ENCODE data around the gene B4GALT6. TPM values are rescaled to one million over a fixed set of nuclear protein-coding genes. Genes with fewer than 3 reads are reported as not detected.
A peak's percentile ranks its signal among the peaks of the same experiment; 100 is the strongest.
"Not testable (repeated sequence)": the region's sequence is repeated elsewhere in the genome, so short reads cannot be mapped to it uniquely, and the experiment has no call there.

B4GALT6 gene
- total RNA-seq: 1 to 10 TPM in 1 of 2 donors, under 1 TPM in 1; 0.52 to 1.8 TPM

DNA sequence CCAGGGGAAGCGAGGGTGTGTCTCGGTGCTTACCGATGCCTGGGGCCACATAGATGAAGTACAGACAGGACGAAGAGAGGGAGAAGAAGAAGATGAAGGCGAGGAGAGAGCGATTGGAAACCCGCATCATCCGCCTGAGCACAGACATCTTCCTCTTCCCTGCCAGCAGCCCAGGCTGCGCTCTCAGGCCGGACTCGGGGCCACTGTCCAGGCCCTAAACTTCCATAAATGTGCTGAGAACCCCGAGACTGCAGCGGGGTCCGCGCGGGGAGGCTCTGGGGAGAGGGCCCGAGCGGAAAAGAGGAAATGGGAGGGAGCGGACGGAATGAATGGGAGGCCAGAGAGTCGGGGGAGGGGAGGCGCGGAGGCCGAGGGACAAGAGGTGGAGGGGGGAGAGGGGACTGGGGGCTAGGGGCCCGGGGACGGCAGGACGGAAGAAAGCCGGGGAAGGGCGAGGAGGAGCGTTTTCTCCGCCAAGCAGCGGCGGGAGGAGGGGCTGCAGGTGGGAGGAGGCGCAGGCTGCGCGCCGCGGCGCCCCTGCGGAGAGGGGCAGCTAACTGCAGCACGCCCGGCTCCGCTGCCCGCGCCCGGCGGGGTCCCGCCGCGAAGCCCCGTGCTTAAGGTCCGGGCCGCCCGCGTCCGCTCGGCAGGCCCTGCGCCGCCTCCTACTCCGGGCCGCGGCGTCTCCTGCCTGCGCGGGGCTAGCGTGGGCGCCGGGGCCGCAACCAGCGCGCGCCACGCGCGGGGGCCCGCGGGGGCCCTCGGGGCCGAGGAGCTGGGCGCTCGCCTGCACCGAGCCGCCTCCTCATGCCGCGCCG lies at the start of gene B4GALT6:
B4GALT6 (minus strand) TSS at position 303 of the 818 bp plus-strand sequence; CDS start at position 148, 155 bp downstream.
- H3K9me3 Mint-ChIP-seq: no peaks in the 10 kb centered on the region

DNA sequence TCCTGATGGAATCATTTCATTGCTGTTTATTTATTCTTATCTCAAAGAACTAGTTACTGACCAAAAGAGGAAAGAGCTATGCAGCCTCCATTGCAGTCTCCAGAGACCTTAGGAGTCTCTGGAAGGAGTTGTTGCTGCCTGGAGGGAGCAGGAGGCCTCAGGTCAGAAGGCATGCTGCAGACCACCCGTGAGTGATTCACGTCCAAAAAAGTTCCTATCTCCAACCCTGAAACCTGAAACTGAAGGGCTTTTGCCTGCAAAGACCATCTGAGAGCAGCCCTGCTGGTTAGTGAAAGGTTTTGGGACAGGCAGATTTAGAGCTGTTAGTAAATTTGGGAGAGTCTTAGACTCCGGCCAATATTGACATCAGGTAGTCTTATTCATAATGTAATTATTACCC lies 47.2 kb upstream of the B4GALT6 start:
- no peak overlapping the region for H3K4me3 Mint-ChIP-seq
- H3K27me3 Mint-ChIP-seq: peaks cover 11% of the 10 kb centered on the region
- H3K27ac Mint-ChIP-seq: no peak overlapping the region
- H3K4me1 Mint-ChIP-seq: no peaks in the 10 kb centered on the region
- ATAC-seq (replicated peaks): no peak
- H3K9me3 Mint-ChIP-seq: no peaks in the 10 kb centered on the region
- H3K36me3 Mint-ChIP-seq (ENCODE audit: low read depth): no peaks in the 10 kb centered on the region

More for the DNA sequence above, at the start of gene B4GALT6:
- ATAC-seq (replicated peaks): peak; percentile 42
- Mint-ChIP-seq H3K4me3 (peak within 1 kb of the TSS; percentile 83), H3K4me1 (peaks cover 5% of the 10 kb centered on the region), H3K27me3 (peaks cover 46% of the 10 kb centered on the region), H3K27ac (no peak within 1 kb of the TSS), H3K36me3 (ENCODE audit: low read depth) (peaks cover 6% of the 10 kb centered on the region)

DNA sequence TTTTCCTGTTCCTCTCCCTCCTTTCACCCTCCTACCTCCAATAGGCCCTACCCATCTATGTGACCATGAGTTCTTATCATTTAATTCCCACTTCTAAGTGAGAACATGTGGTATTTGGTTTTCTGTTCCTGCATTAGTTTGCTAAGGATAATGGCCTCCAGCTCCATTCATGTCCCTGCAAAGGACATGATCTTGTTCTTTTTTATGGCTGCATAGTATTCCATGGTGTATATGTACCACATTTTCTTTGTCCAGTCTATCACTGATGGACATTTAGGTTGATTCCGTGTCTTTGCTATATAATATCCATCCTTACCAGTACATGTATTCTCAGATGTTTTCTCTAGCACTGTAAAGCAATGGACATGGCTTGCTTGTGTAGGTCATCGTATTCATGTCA lies 44.8 kb upstream of the B4GALT6 start:
- H3K36me3 Mint-ChIP-seq (ENCODE audit: low read depth); H3K4me1 Mint-ChIP-seq; ATAC-seq (replicated peaks); H3K27ac Mint-ChIP-seq; H3K4me3 Mint-ChIP-seq; H3K9me3 Mint-ChIP-seq: not testable (repeated sequence)
- H3K27me3 Mint-ChIP-seq: peaks cover 16% of the 10 kb centered on the region

GRCh38 chr18:31723990-31724711 lies 39.8 kb upstream of the B4GALT6 start:
- H3K36me3 Mint-ChIP-seq (ENCODE audit: low read depth): no peaks in the 10 kb centered on the region
- H3K9me3 Mint-ChIP-seq: peaks cover 5% of the 10 kb centered on the region
- ATAC-seq (replicated peaks): no peak
- no peak overlapping the region for H3K27ac Mint-ChIP-seq
- H3K4me3 Mint-ChIP-seq: peak overlapping the region; percentile 66
- peaks cover 18% of the 10 kb centered on the region for H3K27me3 Mint-ChIP-seq
- no peaks in the 10 kb centered on the region for H3K4me1 Mint-ChIP-seq

DNA sequence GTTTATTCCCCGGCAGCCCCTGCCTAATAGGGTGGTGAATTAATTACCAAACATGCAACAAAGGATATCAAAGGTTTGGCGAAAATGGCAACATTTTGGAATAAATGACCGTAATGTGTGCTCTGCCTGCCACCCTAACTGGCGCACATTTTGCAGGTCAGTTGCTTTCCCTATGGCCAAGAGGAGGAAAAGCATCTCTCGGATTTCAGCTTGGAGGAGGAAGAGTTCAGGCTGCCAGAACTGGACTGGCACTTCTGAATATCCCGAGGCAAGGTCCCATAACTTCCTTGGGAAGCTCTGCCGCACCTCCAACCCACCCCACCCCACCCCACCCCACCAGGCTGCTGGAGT lies 39.2 kb upstream of the B4GALT6 start:
- Mint-ChIP-seq H3K4me3 (no peak overlapping the region), H3K27me3 (peaks cover 18% of the 10 kb centered on the region), H3K36me3 (ENCODE audit: low read depth) (no peaks in the 10 kb centered on the region), H3K4me1 (no peaks in the 10 kb centered on the region), H3K27ac (no peak overlapping the region), H3K9me3 (peaks cover 7% of the 10 kb centered on the region)
- ATAC-seq (replicated peaks): no peak

- peaks cover 7% of the 10 kb centered on the region for H3K9me3 Mint-ChIP-seq
- H3K4me3 Mint-ChIP-seq: no peak overlapping the region
- H3K4me1 Mint-ChIP-seq: no peaks in the 10 kb centered on the region
- H3K27ac Mint-ChIP-seq: no peak overlapping the region
- H3K27me3 Mint-ChIP-seq: peaks cover 15% of the 10 kb centered on the region
- peak; percentile 91 for ATAC-seq (replicated peaks)
- H3K36me3 Mint-ChIP-seq (ENCODE audit: low read depth): no peaks in the 10 kb centered on the region
Observed at GRCh38 chr18:31722369-31722957, 38.1 kb upstream of the B4GALT6 start.

- no peak overlapping the region for H3K4me3 Mint-ChIP-seq
- ATAC-seq (replicated peaks): no peak
- no peak overlapping the region for H3K27ac Mint-ChIP-seq
- H3K4me1 Mint-ChIP-seq: no peaks in the 10 kb centered on the region
- H3K27me3 Mint-ChIP-seq: peaks cover 13% of the 10 kb centered on the region
- H3K36me3 Mint-ChIP-seq (ENCODE audit: low read depth): no peaks in the 10 kb centered on the region
- peaks cover 7% of the 10 kb centered on the region for H3K9me3 Mint-ChIP-seq
Observed at GRCh38 chr18:31721601-31722000, 37.2 kb upstream of the B4GALT6 start.

DNA sequence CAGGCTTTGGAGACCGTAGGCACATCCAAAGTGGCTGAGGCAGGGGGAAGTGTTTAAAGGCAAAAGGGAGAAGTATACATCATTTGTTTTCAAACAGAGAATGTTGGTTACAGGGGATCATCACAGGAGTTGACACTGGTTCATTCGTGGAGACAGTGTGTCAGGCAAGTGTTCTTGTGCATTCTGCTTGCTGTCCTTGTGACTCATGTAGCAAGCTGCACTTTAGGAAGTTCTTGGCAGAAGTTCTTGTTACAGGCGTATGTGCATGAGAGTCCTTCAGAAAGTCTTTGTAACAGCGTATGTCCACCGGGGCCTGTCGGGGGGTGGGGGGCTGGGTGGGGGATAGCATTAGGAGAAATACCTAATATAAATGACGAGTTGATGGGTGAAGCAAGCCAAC lies 36.5 kb upstream of the B4GALT6 start:
- Mint-ChIP-seq H3K36me3 (ENCODE audit: low read depth) (no peaks in the 10 kb centered on the region), H3K4me3 (no peak overlapping the region), H3K4me1 (no peaks in the 10 kb centered on the region), H3K27me3 (peaks cover 13% of the 10 kb centered on the region), H3K9me3 (peaks cover 7% of the 10 kb centered on the region), H3K27ac (no peak overlapping the region)
- ATAC-seq (replicated peaks): no peak

DNA sequence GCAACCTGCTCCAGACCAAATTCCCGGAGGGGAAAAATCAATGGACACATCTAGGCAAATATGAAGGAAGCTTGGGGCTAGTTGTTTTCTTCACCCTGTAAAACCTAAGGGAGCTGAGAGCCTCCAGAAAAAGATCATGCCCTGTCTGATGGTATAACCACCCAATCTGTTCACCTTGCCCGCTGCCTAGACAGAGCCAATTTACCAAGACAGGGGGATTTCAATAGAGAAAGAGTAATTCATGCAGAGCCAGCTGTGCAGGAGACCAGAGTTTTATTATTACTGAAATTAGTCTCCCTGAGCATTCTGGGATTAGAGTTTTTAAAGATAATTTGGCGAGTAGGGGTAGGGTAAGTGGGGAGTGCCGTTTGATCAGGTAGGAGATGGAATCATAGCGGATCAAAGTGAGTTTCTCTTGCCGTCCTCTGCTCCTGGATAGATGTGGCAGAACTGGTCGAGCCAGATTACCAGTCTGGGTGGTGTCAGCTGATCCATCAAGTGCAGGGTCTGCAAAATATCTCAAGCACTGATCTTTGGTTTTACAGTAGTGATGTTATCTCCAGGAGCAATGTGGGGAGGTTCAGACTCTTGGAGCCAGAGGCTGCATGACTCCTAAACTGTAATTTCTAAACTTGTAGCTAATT lies 35.1 kb upstream of the B4GALT6 start:
- no peaks in the 10 kb centered on the region for H3K36me3 Mint-ChIP-seq (ENCODE audit: low read depth)
- no peak overlapping the region for H3K4me3 Mint-ChIP-seq
- peaks cover 7% of the 10 kb centered on the region for H3K9me3 Mint-ChIP-seq
- H3K4me1 Mint-ChIP-seq: no peaks in the 10 kb centered on the region
- H3K27me3 Mint-ChIP-seq: peaks cover 10% of the 10 kb centered on the region
- H3K27ac Mint-ChIP-seq: no peak overlapping the region
- no peak for ATAC-seq (replicated peaks)

- Mint-ChIP-seq H3K27ac (no peak overlapping the region), H3K4me3 (no peak overlapping the region)
Observed at GRCh38 chr18:31718386-31718785, 34.0 kb upstream of the B4GALT6 start.

DNA sequence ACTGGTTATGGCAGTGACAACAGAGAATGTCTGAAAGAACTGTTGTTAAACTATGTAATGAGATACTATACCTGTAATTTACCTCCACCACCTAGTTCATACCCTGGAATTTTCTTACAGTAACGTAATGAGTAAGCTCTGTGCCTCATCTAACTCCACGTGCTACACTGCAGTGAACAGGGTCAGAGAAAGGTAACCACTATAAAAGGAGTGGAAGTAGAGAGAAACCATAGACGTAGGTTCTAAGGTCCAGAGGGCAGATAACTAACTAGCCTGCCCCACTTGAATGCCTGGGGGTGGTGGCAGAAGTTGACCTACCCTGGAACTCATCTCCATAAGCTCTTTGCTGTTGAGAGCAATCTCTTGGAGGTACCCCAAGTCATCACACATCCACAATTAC lies 32.0 kb upstream of the B4GALT6 start:
- no peaks in the 10 kb centered on the region for H3K4me1 Mint-ChIP-seq
- no peaks in the 10 kb centered on the region for H3K27me3 Mint-ChIP-seq
- no peak for ATAC-seq (replicated peaks)
- H3K4me3 Mint-ChIP-seq: no peak overlapping the region
- H3K36me3 Mint-ChIP-seq (ENCODE audit: low read depth): no peaks in the 10 kb centered on the region
- no peak overlapping the region for H3K27ac Mint-ChIP-seq
- H3K9me3 Mint-ChIP-seq: peaks cover 7% of the 10 kb centered on the region

More at GRCh38 chr18:31718386-31718785, 34.0 kb upstream of the B4GALT6 start:
- no peak for ATAC-seq (replicated peaks)
- H3K4me1 Mint-ChIP-seq: no peaks in the 10 kb centered on the region
- H3K36me3 Mint-ChIP-seq (ENCODE audit: low read depth): no peaks in the 10 kb centered on the region
- peaks cover 7% of the 10 kb centered on the region for H3K9me3 Mint-ChIP-seq
- peaks cover 3% of the 10 kb centered on the region for H3K27me3 Mint-ChIP-seq

DNA sequence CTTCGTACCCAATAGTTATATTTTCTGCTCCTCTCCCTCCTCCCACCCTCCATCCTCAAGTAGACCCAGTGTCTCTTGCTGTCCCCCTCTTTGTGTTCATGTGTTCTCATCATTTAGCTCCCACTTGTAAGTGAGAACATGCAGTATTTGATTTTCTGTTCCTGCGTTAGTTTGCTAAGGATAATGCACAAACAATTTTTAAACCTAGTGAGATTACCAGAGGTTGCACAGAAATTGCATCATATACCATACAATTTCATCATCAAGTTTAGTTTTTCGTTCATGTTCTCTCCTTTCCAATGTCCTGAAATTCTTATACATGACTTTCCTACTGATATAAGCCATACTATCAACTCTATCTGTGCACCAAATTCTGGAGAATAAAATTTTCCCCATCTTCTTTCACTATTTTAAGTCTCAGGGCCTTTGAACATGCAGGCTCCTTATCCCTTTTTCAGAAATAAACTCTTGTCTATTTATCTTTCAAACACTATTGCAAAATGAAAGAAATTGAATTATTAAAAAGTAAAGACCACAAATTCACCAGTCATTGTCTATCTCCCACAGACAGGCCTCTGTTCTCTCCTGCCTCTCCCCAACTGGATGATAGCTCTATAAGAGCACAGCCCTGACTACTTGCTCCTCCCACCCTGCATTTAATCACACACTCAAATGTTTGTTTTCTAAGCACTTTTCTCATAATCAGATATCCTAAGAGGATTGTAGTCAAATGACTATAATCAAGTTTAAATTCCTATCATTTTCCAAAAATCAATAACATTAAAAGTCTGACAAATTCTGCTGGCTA lies 27.2 kb upstream of the B4GALT6 start:
- H3K27me3 Mint-ChIP-seq: peaks cover 2% of the 10 kb centered on the region
- no peaks in the 10 kb centered on the region for H3K4me1 Mint-ChIP-seq
- no peak overlapping the region for H3K27ac Mint-ChIP-seq
- H3K9me3 Mint-ChIP-seq: no peaks in the 10 kb centered on the region
- ATAC-seq (replicated peaks): no peak
- no peak overlapping the region for H3K4me3 Mint-ChIP-seq
- H3K36me3 Mint-ChIP-seq (ENCODE audit: low read depth): no peaks in the 10 kb centered on the region

DNA sequence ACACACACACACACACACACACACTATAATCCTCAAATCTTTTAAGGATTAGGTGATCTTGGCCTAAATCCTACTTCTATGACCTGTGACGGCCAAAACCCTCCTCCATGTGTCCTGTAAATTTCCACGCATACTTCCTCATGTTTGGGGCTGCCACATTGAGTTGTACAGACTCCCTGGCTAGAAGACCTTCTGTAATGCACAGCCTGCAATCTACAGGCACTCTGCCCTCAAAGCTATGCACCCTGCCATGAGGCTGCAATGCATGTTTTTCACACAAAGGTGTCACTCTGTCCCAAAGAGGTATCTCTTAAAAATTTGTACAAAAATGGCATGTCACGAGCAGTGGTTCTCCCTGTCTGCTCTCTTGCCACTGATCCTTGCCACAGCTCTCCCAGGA lies 26.4 kb upstream of the B4GALT6 start:
- H3K4me3 Mint-ChIP-seq: no peak overlapping the region
- H3K9me3 Mint-ChIP-seq: no peaks in the 10 kb centered on the region
- no peak overlapping the region for H3K27ac Mint-ChIP-seq
- H3K4me1 Mint-ChIP-seq: no peaks in the 10 kb centered on the region
- ATAC-seq (replicated peaks): no peak
- H3K27me3 Mint-ChIP-seq: peaks cover 2% of the 10 kb centered on the region
- no peaks in the 10 kb centered on the region for H3K36me3 Mint-ChIP-seq (ENCODE audit: low read depth)

GRCh38 chr18:31707815-31708214 lies 23.4 kb upstream of the B4GALT6 start:
- Mint-ChIP-seq H3K36me3 (ENCODE audit: low read depth) (no peaks in the 10 kb centered on the region), H3K4me3 (no peak overlapping the region), H3K4me1 (no peaks in the 10 kb centered on the region), H3K27ac (no peak overlapping the region), H3K27me3 (peaks cover 2% of the 10 kb centered on the region), H3K9me3 (no peaks in the 10 kb centered on the region)
- no peak for ATAC-seq (replicated peaks)

Measured in activated T-helper 17 cell treated with anti-CD3 and anti-CD28 coated beads, Interleukin-2, amount 50 U/mL, for 72 hours (primary cell).